OCI-LY7 (cell line): ENCODE measurements around the gene COA3. TPM values are rescaled to one million over a fixed set of nuclear protein-coding genes. Genes with fewer than 3 reads are reported as not detected.

Experiments used
- BruUV-seq: library from RNA; stranded (reverse); fragments of 400-500 nt; replicated peaks from 2 replicates; lab custom pipeline; 2021; lab: Mats Ljungman, UMichigan
- CTCF ChIA-PET: fragments of 300-600 bp; sonication (Branson Sonifier 250); formaldehyde crosslinking; loops from one replicate; lab custom pipeline; 2022; ENCODE audit warnings: antibody characterized with exemption; ENCODE audit not compliant: unreplicated experiment; lab: Charles Lee
- POLR2A ChIA-PET: fragments of 300-600 bp; sonication (Branson Sonifier 250); formaldehyde crosslinking; loops from one replicate; lab custom pipeline; 2022; ENCODE audit warnings: antibody characterized with exemption; lab: Charles Lee
- DNase-seq: peaks from one replicate; pipeline ENCODE4 v3.0.0-alpha.2; 2015; ENCODE audit warnings: low spot score
- H2AFZ ChIP-seq: fragments of 200-600 bp; sonication (generic), shearing (Covaris generic); 2 replicates; pipeline ENCODE4 v1.6.1; 2014; ENCODE audit warnings: mild to moderate bottlenecking, antibody characterized with exemption, low read length, moderate library complexity
- H3K27ac ChIP-seq: fragments of 200-600 bp; sonication (generic); 2 replicates; pipeline ENCODE4 v1.5.1; 2014; ENCODE audit warnings: mixed run types, low read depth, mild to moderate bottlenecking, moderate library complexity, low read length, inconsistent platforms; ENCODE audit not compliant: poor library complexity, severe bottlenecking
- H3K36me3 ChIP-seq: fragments of 200-600 bp; sonication (generic); 2 replicates; pipeline ENCODE4 v1.6.1; 2014; ENCODE audit warnings: mild to moderate bottlenecking, antibody characterized with exemption, low read length, moderate library complexity, mixed read lengths; ENCODE audit not compliant: insufficient read depth
- H3K4me1 ChIP-seq: fragments of 200-600 bp; sonication (generic); 2 replicates; pipeline ENCODE4 v1.5.1; 2014; ENCODE audit warnings: mild to moderate bottlenecking, low read length; ENCODE audit not compliant: insufficient read depth, poor library complexity, severe bottlenecking
- H3K4me2 ChIP-seq: fragments of 200-600 bp; sonication (generic); 2 replicates; pipeline ENCODE4 v1.6.1; 2014; ENCODE audit warnings: mild to moderate bottlenecking, low read length
- H3K4me3 ChIP-seq: fragments of 200-600 bp; sonication (generic); 2 replicates; pipeline ENCODE4 v1.5.1; 2014; ENCODE audit warnings: mild to moderate bottlenecking, low read depth, low read length; ENCODE audit not compliant: poor library complexity, severe bottlenecking
- H3K79me2 ChIP-seq: fragments of 200-600 bp; sonication (generic); 2 replicates; pipeline ENCODE4 v1.6.1; 2016; ENCODE audit warnings: low read depth, mild to moderate bottlenecking, low read length, moderate library complexity, mixed read lengths; ENCODE audit not compliant: insufficient read depth
- H3K9me2 ChIP-seq: fragments of 200-600 bp; sonication (generic); 2 replicates; pipeline ENCODE4 v1.6.1; 2016; ENCODE audit warnings: mild to moderate bottlenecking, low read length, mixed read lengths; ENCODE audit not compliant: insufficient read depth
- H3K9me3 ChIP-seq: fragments of 200-600 bp; sonication (generic); 2 replicates; pipeline ENCODE4 v1.6.1; 2014; ENCODE audit warnings: mild to moderate bottlenecking, mixed run types, low read length, mixed read lengths
- H4K20me1 ChIP-seq: fragments of 200-600 bp; sonication (generic); 2 replicates; pipeline ENCODE4 v1.6.1; 2014; ENCODE audit warnings: mild to moderate bottlenecking, antibody characterized with exemption, low read length, moderate library complexity, mixed read lengths; ENCODE audit not compliant: insufficient read depth
- CTCF ChIP-seq: fragments of 200-600 bp; sonication (generic); conservative IDR thresholded peaks from 2 replicates; pipeline ENCODE4 v1.5.1; 2014; ENCODE audit warnings: mild to moderate bottlenecking, antibody characterized with exemption, low read length, moderate library complexity, mixed read lengths
- EZH2phosphoT487 ChIP-seq: fragments of 200-600 bp; sonication (generic); IDR thresholded peaks from 2 replicates; pipeline ENCODE4 v1.6.1; 2018; ENCODE audit warnings: low read depth, borderline replicate concordance, mild to moderate bottlenecking, mixed run types, antibody characterized with exemption, low read length, moderate library complexity, mixed read lengths
- intact Hi-C: fragments of 100-400 bp; cut with micrococcal nuclease; formaldehyde crosslinking; loops from one replicate; pipeline ENCODE4 v1.10.0; 2022; ENCODE audit not compliant: unreplicated experiment
- total RNA-seq, 2 experiments: library from RNA; depleted of rRNA in 1 of 2; stranded (reverse); fragments of >200 nt in 1 of 2; shearing (Covaris generic) in 1 of 2; gene quantifications; 2 replicates each; pipeline ENCODE4 v1.2.3, GENCODE V29; 2014 to 2022

Gene COA3
- total RNA-seq, 2 experiments from 2014 or later, result 34.9 to 38.2 TPM

GRCh38 chr17:42833767-42834422 is 35.4 kb upstream of the COA3 start:
- peak overlapping the region; percentile 60 for H3K27ac ChIP-seq
- peak overlapping the region; percentile 87 for H3K4me2 ChIP-seq
- H3K9me3 ChIP-seq, result no peaks in the 10 kb centered on the region
- no TSS peak for BruUV-seq
- peaks cover 43% of the 10 kb centered on the region for H3K79me2 ChIP-seq
- peak overlapping the region; percentile 86; the same call in 1 of the 2 replicates for H2AFZ ChIP-seq
- intact Hi-C loops, result loop anchor here (5.0 kb wide), 2 partner anchors 73 to 163 kb away; partner anchors contain the start of gene RPL27
- DNase-seq, result no peak
- no peaks in the 10 kb centered on the region for H3K9me2 ChIP-seq
- peaks cover 15% of the 10 kb centered on the region for H3K4me1 ChIP-seq
- ChIA-PET POLR2A (interaction anchor here (0.6 to 2.2 kb wide), 4 partner anchors 10 to 164 kb away, joined by 3 to 12 read pairs (median 6); partner anchors contain the start of genes BECN1 and RPL27), CTCF (interaction anchor here (0.6 to 0.7 kb wide), 2 partner anchors 10 to 150 kb away, joined by 3 read pairs; partner anchors contain the start of gene BECN1)
- H3K36me3 ChIP-seq, result peaks cover 50% of the 10 kb centered on the region
- H4K20me1 ChIP-seq, result peaks cover 8% of the 10 kb centered on the region; the same call in 1 of the 2 replicates
- no peak for TF ChIP-seq EZH2phosphoT487
- TF ChIP-seq CTCF, result no peak
- peak overlapping the region; percentile 99 for H3K4me3 ChIP-seq

GRCh38 chr17:42832934-42833766 is 34.6 kb upstream of the COA3 start, which contains the start of gene PSME3:
Gene PSME3, plus strand, starts transcription at chr17:42833397. Its CDS starts 235 bp downstream, at chr17:42833632.
- TF ChIP-seq CTCF (no peak), EZH2phosphoT487 (no peak)
- Histone ChIP-seq H3K4me3 (peak within 1 kb of the TSS; percentile 99), H3K9me3 (no peaks in the 10 kb centered on the region), H3K4me2 (peak within 1 kb of the TSS; percentile 87), H3K9me2 (no peaks in the 10 kb centered on the region), H4K20me1 (peaks cover 8% of the 10 kb centered on the region; the same call in 1 of the 2 replicates), H3K79me2 (peaks cover 43% of the 10 kb centered on the region), H3K4me1 (peaks cover 15% of the 10 kb centered on the region), H3K27ac (peak within 1 kb of the TSS; percentile 60), H2AFZ (peak within 1 kb of the TSS; percentile 86), H3K36me3 (peaks cover 43% of the 10 kb centered on the region)
- DNase-seq, result peak; percentile 91
- BruUV-seq, result no TSS peak
- ChIA-PET POLR2A (interaction anchor here (0.5 to 2.2 kb wide), 5 partner anchors 10 to 165 kb away, joined by 3 to 12 read pairs (median 4); partner anchors contain the start of genes BECN1 and RPL27), CTCF (interaction anchor here (0.6 to 0.7 kb wide), 3 partner anchors 9 to 151 kb away, joined by 3 to 4 read pairs (median 3); partner anchors contain the start of gene BECN1)
- intact Hi-C loops, result loop anchor here (5.0 kb wide), 2 partner anchors 74 to 164 kb away; partner anchors contain the start of gene RPL27
